GM12878 (cell line): Measurements from ENCODE around the gene CDYL. TPM values are rescaled to one million over a fixed set of nuclear protein-coding genes. Genes with fewer than 3 reads are reported as not detected.

ENCODE experiments used
- ATAC-seq: fragments of 200-7000 bp; cut with Tn5 transposase; 3 replicates; pipeline ENCODE4 v1.9.1; 2020; ENCODE audit warnings: mild to moderate bottlenecking, moderate library complexity
- BruUV-seq: library from RNA; stranded (reverse); fragments of 400-500 nt; replicated peaks from 2 replicates; lab custom pipeline; 2021; lab: Mats Ljungman, UMichigan
- CTCF ChIA-PET: fragments of 300-600 bp; sonication (Branson Sonifier 250); formaldehyde crosslinking; extraction: SDS; loops from one replicate; lab custom pipeline; 2021; ENCODE audit warnings: inconsistent platforms; lab: Yijun Ruan, JAX
- POLR2A ChIA-PET: fragments of 350-600 bp; formaldehyde crosslinking; extraction: SDS; loops from one replicate; lab custom pipeline; 2021; ENCODE audit warnings: inconsistent platforms; lab: Charles Lee
- RAD21 ChIA-PET: fragments of 300-600 bp; sonication (Branson Sonifier 250); formaldehyde crosslinking; loops from one replicate; lab custom pipeline; 2023; ENCODE audit warnings: antibody characterized with exemption; ENCODE audit not compliant: unreplicated experiment; lab: Charles Lee
- SMC1A ChIA-PET: fragments of 300-600 bp; sonication (Branson Sonifier 250); formaldehyde crosslinking; loops from one replicate; lab custom pipeline; 2023; ENCODE audit not compliant: unreplicated experiment, uncharacterized antibody; lab: Charles Lee
- DNase-seq: peaks from one replicate; pipeline ENCODE4 v3.0.0-alpha.2; 2011; ENCODE audit warnings: low read depth, low spot score
- FAIRE-seq: peaks from 3 replicates; lab custom pipeline; 2011; peaks lifted over from hg19 to GRCh38; lab: Jason Lieb, UNC
- H2AFZ ChIP-seq: 2 replicates; pipeline ENCODE4 v1.6.0; 2011; ENCODE audit warnings: low read depth, low read length, control low read depth; ENCODE audit not compliant: control insufficient read depth
- H3K27ac ChIP-seq: 2 replicates; pipeline ENCODE4 v1.5.1; 2011; ENCODE audit warnings: control low read depth; ENCODE audit not compliant: control insufficient read depth, insufficient read depth
- H3K27me3 ChIP-seq, 2 experiments: replicated peaks in 1 of 2; 2 replicates each; pipeline versions ENCODE4 v1.6.0 to v1.6.1; 2011; ENCODE audit warnings: low read length in 1 of 2; ENCODE audit not compliant: control insufficient read depth in 2 of 2, insufficient read depth in 2 of 2
- H3K36me3 ChIP-seq, 2 experiments: 2 replicates each; pipeline ENCODE4 v1.5.1; 2011; ENCODE audit warnings: low read length in 1 of 2; ENCODE audit not compliant: control insufficient read depth in 2 of 2, insufficient read depth in 2 of 2
- H3K4me1 ChIP-seq: 2 replicates; pipeline ENCODE4 v1.6.1; 2011; ENCODE audit warnings: mild to moderate bottlenecking, low read length, moderate library complexity, mixed read lengths; ENCODE audit not compliant: control insufficient read depth, insufficient read depth
- H3K4me2 ChIP-seq: 2 replicates; pipeline ENCODE4 v1.6.0; 2011; ENCODE audit warnings: control low read depth; ENCODE audit not compliant: control insufficient read depth, insufficient read depth
- H3K4me3 ChIP-seq: fragments of 200-600 bp; sonication (generic); 2 replicates; pipeline ENCODE4 v1.5.1; 2016
- H3K79me2 ChIP-seq: 2 replicates; pipeline ENCODE4 v1.6.0; 2011; ENCODE audit warnings: low read length; ENCODE audit not compliant: control insufficient read depth, insufficient read depth
- H3K9ac ChIP-seq: 2 replicates; pipeline ENCODE4 v1.8.0; 2011; ENCODE audit warnings: low read length, control low read depth, mixed read lengths; ENCODE audit not compliant: control insufficient read depth, insufficient read depth
- H3K9me3 ChIP-seq: replicated peaks from 3 replicates; pipeline ENCODE4 v1.5.1; 2011; ENCODE audit warnings: mild to moderate bottlenecking, low read length; ENCODE audit not compliant: control insufficient read depth, insufficient read depth
- H4K20me1 ChIP-seq: 2 replicates; pipeline ENCODE4 v1.6.0; 2011; ENCODE audit not compliant: control insufficient read depth, insufficient read depth
- BACH1 ChIP-seq: fragments of 450-650 bp; IDR thresholded peaks from 2 replicates; pipeline ENCODE4 v1.6.1; 2017; ENCODE audit warnings: mild to moderate bottlenecking, borderline replicate concordance
- CHD4 ChIP-seq: fragments of 200-600 bp; sonication (generic); IDR thresholded peaks from 2 replicates; pipeline ENCODE4 v1.6.1; 2016; ENCODE audit warnings: mild to moderate bottlenecking
- DPF2 ChIP-seq: fragments of 450-650 bp; IDR thresholded peaks from 2 replicates; pipeline ENCODE4 v1.6.1; 2017; ENCODE audit warnings: mild to moderate bottlenecking
- E2F8 ChIP-seq: fragments of 450-650 bp; IDR thresholded peaks from 2 replicates; pipeline ENCODE4 v1.6.1; 2018; ENCODE audit warnings: mild to moderate bottlenecking, low read depth, moderate library complexity; ENCODE audit not compliant: partially characterized antibody
- GATAD2B ChIP-seq: fragments of 450-650 bp; conservative IDR thresholded peaks from 2 replicates; pipeline ENCODE4 v1.6.1; 2017; ENCODE audit warnings: low read depth, mild to moderate bottlenecking, moderate library complexity
- JUND ChIP-seq: IDR thresholded peaks from 2 replicates; pipeline ENCODE4 v1.6.1; 2012; ENCODE audit warnings: low read depth, mild to moderate bottlenecking, low read length, improper control_type of control experiment, moderate library complexity
- LARP7 ChIP-seq: fragments of 450-650 bp; IDR thresholded peaks from 2 replicates; pipeline ENCODE4 v1.6.1; 2017; ENCODE audit warnings: mild to moderate bottlenecking
- MEF2A ChIP-seq: IDR thresholded peaks from 2 replicates; pipeline ENCODE4 v1.6.1; 2011; ENCODE audit warnings: low read depth, mild to moderate bottlenecking, low read length, moderate library complexity; ENCODE audit not compliant: insufficient read depth
- MXI1 ChIP-seq: fragments of 150-350 bp; IDR thresholded peaks from 2 replicates; pipeline ENCODE4 v1.6.1; 2011; ENCODE audit warnings: low read depth, mild to moderate bottlenecking, inconsistent platforms, low read length, improper control_type of control experiment
- NFIC ChIP-seq: IDR thresholded peaks from 2 replicates; pipeline ENCODE4 v1.6.1; 2012; ENCODE audit warnings: low read depth, mild to moderate bottlenecking, inconsistent platforms, low read length, moderate library complexity
- STAT3 ChIP-seq: IDR thresholded peaks from 2 replicates; pipeline ENCODE4 v1.6.1; 2011; ENCODE audit warnings: low read depth, low read length, improper control_type of control experiment
- WGBS: methylation state at CpG from one replicate; pipeline ENCODE4 v1.1.6; 2016; ENCODE audit warnings: low lambda C conversion rate; ENCODE audit not compliant: insufficient replicate concordance, insufficient coverage; ENCODE audit errors: missing lambda C conversion rate; 5-methylcytosine and 5-hydroxymethylcytosine counted together
- in situ Hi-C: fragments of 300-500 bp; cut with MboI; formaldehyde crosslinking; loops from 9 replicates; pipeline ENCODE4 v1.14.3; 2018; ENCODE audit warnings: mixed read lengths
- intact Hi-C: fragments of 100-400 bp; cut with micrococcal nuclease; formaldehyde crosslinking; loops from one replicate; pipeline ENCODE4 v1.14.2; 2022; ENCODE audit not compliant: unreplicated experiment
- polyA plus RNA-seq, 11 experiments: library from polyadenylated mRNA; depleted of rRNA in 4 of 11; unstranded in 6 of 11; stranded (reverse) in 5 of 11; fragments of >200 nt; fragmentation: Nextera tagmentation in 4 of 11; fragmentation: Illumina TruSeq in 1 of 11; extraction: Ambion mirVana in 4 of 11; extraction: Trizol in 1 of 11; gene quantifications; 1 replicate in 1 of 11; 2 replicates in 10 of 11; pipeline versions ENCODE4 v1.2.1 to v1.2.3, GENCODE V29; 2011 to 2016; ENCODE audit warnings: inconsistent platforms in 2 of 11, missing spikeins in 2 of 11, low read depth in 1 of 11
- total RNA-seq, 4 experiments: library from RNA; depleted of rRNA in 3 of 4; stranded (reverse); fragments of >200 nt in 3 of 4; fragmentation: Illumina TruSeq in 1 of 4; extraction: Trizol in 1 of 4; gene quantifications; 2 replicates each; pipeline versions ENCODE4 v1.2.1 to v1.2.3, GENCODE V29; 2013 to 2021

The CDYL gene
- total and polyA plus RNA-seq, 10 of the 15 experiments (the other 5 are each of a cell fraction or from before 2014, with no cell fraction given) = 9.3 to 61.2 (median 28.5) TPM

- ChIA-PET RAD21 (no interaction called here), SMC1A (no interaction called here), CTCF (no interaction called here), POLR2A (no interaction called here)
- in situ Hi-C loops (no loop called here), intact Hi-C loops (no loop called here)
- no peak overlapping the region for H3K9ac ChIP-seq
- no peak overlapping the region for H3K4me3 ChIP-seq
- DNase-seq = no peak
- TF ChIP-seq E2F8 = no peak
- H3K9me3 ChIP-seq = no peaks in the 10 kb centered on the region
- WGBS = 67% methylated on average over 6 of the region's 6 CpGs
- no peaks in the 10 kb centered on the region for H3K79me2 ChIP-seq
- no peaks in the 10 kb centered on the region for H3K4me1 ChIP-seq
- no peak overlapping the region for H2AFZ ChIP-seq
- no peak for FAIRE-seq
- no peak overlapping the region for H3K27ac ChIP-seq
- H3K27me3 ChIP-seq = no peaks in the 10 kb centered on the region
- no TSS peak for BruUV-seq
- H4K20me1 ChIP-seq = no peaks in the 10 kb centered on the region
- no peak overlapping the region for H3K4me2 ChIP-seq
- H3K36me3 ChIP-seq = peaks cover 0 to 5% of the 10 kb centered on the region in 2 experiments; a peak in 1 of 4 replicates
- ATAC-seq = no peak
Observed at GRCh38 chr6:4997862-4998261, 221.7 kb downstream of the CDYL start.

GRCh38 chr6:4999586-4999985, 223.4 kb downstream of the CDYL start:
- ChIA-PET POLR2A (no interaction called here), CTCF (no interaction called here), RAD21 (no interaction called here), SMC1A (no interaction called here)
- no peak overlapping the region for H2AFZ ChIP-seq
- WGBS = 78% methylated on average over 2 of the region's 2 CpGs
- no peak overlapping the region for H3K27ac ChIP-seq
- DNase-seq (no peak), ATAC-seq (no peak), FAIRE-seq (no peak)
- in situ Hi-C loops = no loop called here
- H3K79me2 ChIP-seq = no peaks in the 10 kb centered on the region
- peaks cover 0 to 3% of the 10 kb centered on the region in 2 experiments; a peak in 1 of 4 replicates for H3K36me3 ChIP-seq
- no peaks in the 10 kb centered on the region for H4K20me1 ChIP-seq
- H3K4me2 ChIP-seq = no peak overlapping the region
- no peaks in the 10 kb centered on the region for H3K9me3 ChIP-seq
- no peaks in the 10 kb centered on the region for H3K27me3 ChIP-seq
- intact Hi-C loops = no loop called here
- H3K4me1 ChIP-seq = no peaks in the 10 kb centered on the region; the same call in 1 of the 2 replicates
- TF ChIP-seq STAT3 (no peak), CHD4 (no peak), MEF2A (no peak), JUND (no peak), DPF2 (no peak), LARP7 (no peak), BACH1 (no peak), NFIC (no peak), MXI1 (no peak), GATAD2B (no peak)
- H3K4me3 ChIP-seq = no peak overlapping the region
- no peak overlapping the region for H3K9ac ChIP-seq
- BruUV-seq = no TSS peak
